KMS-11 (cell line): Measurements from ENCODE around the gene RAD54L.
"Not testable (repeated sequence)": the region's sequence is repeated elsewhere in the genome, so short reads cannot be mapped to it uniquely, and the experiment has no call there.

Experiments
- H2AFZ ChIP-seq: fragments of 200-600 bp; sonication (generic); 2 replicates; pipeline ENCODE4 v1.6.1; 2016; ENCODE audit warnings: antibody characterized with exemption, mixed run types, low read depth
- H3K27ac ChIP-seq: fragments of 200-600 bp; sonication (generic); 2 replicates; pipeline ENCODE4 v1.6.1; 2016; ENCODE audit warnings: mild to moderate bottlenecking, mixed run types
- H3K27me3 ChIP-seq: fragments of 200-600 bp; sonication (generic); 2 replicates; pipeline ENCODE4 v1.6.1; 2017; ENCODE audit warnings: mild to moderate bottlenecking, low read depth, mixed run types, moderate library complexity; ENCODE audit not compliant: insufficient read depth
- H3K36me3 ChIP-seq: fragments of 200-600 bp; sonication (generic); 2 replicates; pipeline ENCODE4 v1.6.1; 2017; ENCODE audit warnings: mild to moderate bottlenecking, mixed run types; ENCODE audit not compliant: insufficient read depth
- H3K4me1 ChIP-seq: fragments of 200-600 bp; sonication (generic); 2 replicates; pipeline ENCODE4 v1.6.1; 2016; ENCODE audit warnings: mild to moderate bottlenecking, low read depth, mixed run types; ENCODE audit not compliant: poor library complexity, severe bottlenecking
- H3K4me2 ChIP-seq: fragments of 200-600 bp; sonication (generic); 2 replicates; pipeline ENCODE4 v1.7.0; 2016; ENCODE audit warnings: mild to moderate bottlenecking, mixed run types
- H3K4me3 ChIP-seq: fragments of 200-600 bp; sonication (generic); IDR thresholded peaks from 2 replicates; pipeline ENCODE4 v1.6.1; 2017; ENCODE audit warnings: low read depth, low read length, mixed read lengths; ENCODE audit not compliant: insufficient read depth
- H3K79me2 ChIP-seq: fragments of 200-600 bp; sonication (generic); 2 replicates; pipeline ENCODE4 v1.6.1; 2016; ENCODE audit warnings: low read depth, mixed run types; ENCODE audit not compliant: insufficient read depth
- H3K9ac ChIP-seq: fragments of 200-600 bp; sonication (generic); 2 replicates; pipeline ENCODE4 v1.6.1; 2016; ENCODE audit warnings: mild to moderate bottlenecking, mixed run types
- H4K20me1 ChIP-seq: fragments of 200-600 bp; sonication (generic); 2 replicates; pipeline ENCODE4 v1.6.1; 2016; ENCODE audit warnings: mild to moderate bottlenecking, mixed run types; ENCODE audit not compliant: insufficient read depth
- TF ChIP-seq, protein P1 (sequence below): fragments of 200-600 bp; sonication (generic); conservative IDR thresholded peaks from 2 replicates; pipeline ENCODE4 v1.6.1; 2017; ENCODE audit warnings: low read depth, mild to moderate bottlenecking, antibody characterized with exemption, low read length, moderate library complexity, mixed read lengths

RAD54L gene

DNA sequence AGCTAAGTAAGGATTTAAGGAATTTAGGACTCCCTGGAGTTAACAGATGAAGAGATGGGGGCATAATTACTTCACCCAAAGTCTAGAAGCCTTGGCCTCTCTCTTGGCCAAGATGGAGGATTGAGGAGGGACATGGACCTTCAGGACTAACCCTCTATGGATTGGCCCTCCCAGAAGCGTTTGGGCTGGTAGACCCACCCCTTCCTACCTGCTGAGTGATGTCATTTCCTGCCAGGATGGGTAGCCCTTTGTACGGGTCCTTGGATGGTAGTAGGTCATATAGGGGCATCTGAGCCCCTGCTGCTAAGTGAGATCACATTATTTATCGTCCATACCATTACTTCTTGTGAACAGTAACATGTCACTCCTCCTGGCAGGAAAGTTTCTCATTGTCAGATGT, 26.8 kb upstream of the RAD54L start:
- Histone ChIP-seq H3K4me1 (peaks cover 6% of the 10 kb centered on the region), H3K27me3 (no peaks in the 10 kb centered on the region), H3K9ac (no peak overlapping the region), H3K79me2 (no peaks in the 10 kb centered on the region), H3K27ac (no peak overlapping the region), H3K4me3 (no peak overlapping the region), H2AFZ (no peak overlapping the region), H3K36me3 (no peaks in the 10 kb centered on the region), H3K4me2 (no peak overlapping the region), H4K20me1 (no peaks in the 10 kb centered on the region)
- TF ChIP-seq, protein P1, sequence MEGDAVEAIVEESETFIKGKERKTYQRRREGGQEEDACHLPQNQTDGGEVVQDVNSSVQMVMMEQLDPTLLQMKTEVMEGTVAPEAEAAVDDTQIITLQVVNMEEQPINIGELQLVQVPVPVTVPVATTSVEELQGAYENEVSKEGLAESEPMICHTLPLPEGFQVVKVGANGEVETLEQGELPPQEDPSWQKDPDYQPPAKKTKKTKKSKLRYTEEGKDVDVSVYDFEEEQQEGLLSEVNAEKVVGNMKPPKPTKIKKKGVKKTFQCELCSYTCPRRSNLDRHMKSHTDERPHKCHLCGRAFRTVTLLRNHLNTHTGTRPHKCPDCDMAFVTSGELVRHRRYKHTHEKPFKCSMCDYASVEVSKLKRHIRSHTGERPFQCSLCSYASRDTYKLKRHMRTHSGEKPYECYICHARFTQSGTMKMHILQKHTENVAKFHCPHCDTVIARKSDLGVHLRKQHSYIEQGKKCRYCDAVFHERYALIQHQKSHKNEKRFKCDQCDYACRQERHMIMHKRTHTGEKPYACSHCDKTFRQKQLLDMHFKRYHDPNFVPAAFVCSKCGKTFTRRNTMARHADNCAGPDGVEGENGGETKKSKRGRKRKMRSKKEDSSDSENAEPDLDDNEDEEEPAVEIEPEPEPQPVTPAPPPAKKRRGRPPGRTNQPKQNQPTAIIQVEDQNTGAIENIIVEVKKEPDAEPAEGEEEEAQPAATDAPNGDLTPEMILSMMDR: no peak

DNA sequence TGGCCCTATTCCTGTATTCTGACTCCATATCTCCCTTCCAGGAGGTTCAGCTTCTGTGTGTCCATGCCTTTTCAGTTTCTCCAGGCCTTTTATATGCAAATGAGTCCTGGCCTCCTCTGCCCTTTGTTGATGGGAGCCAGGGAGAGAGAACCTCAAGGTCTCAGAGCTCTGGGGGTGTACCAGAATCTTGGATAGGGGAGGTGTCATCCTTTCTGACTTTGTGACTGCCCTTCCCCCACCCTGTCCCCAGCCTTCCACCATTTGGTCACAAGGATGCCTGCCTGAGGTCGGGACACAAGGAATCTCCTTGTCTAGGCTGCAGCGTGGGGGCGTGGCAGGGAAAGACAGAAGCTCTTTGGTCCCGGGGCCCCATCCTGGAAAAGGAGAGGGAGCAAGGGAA, 25.8 kb upstream of the RAD54L start:
- no peaks in the 10 kb centered on the region for H3K27me3 ChIP-seq
- no peaks in the 10 kb centered on the region for H4K20me1 ChIP-seq
- no peaks in the 10 kb centered on the region for H3K36me3 ChIP-seq
- no peak overlapping the region for H3K27ac ChIP-seq
- H3K4me1 ChIP-seq: peaks cover 6% of the 10 kb centered on the region
- TF ChIP-seq, protein P1: no peak
- no peaks in the 10 kb centered on the region for H3K79me2 ChIP-seq
- no peak overlapping the region for H2AFZ ChIP-seq
- no peak overlapping the region for H3K4me2 ChIP-seq
- H3K9ac ChIP-seq: no peak overlapping the region
- H3K4me3 ChIP-seq: no peak overlapping the region

DNA sequence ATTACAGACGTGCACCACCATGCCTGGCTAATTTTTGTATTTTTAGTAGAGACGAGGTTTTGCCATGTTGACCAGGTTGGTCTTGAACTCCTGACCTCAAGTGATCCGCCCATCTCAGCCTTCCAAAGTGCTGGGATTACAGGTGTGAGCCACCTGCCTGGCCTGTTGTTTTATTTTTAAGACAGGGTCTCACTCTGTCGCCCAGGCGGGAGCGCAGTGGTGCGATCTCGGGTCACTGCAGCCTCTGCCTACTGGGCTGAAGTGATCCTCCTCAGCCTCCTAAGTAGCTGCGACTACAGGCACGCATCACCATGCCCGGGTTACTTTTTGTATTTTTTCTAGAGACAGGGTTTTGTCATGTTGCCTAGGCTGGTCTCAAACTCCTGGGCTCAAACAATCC, 24.5 kb upstream of the RAD54L start:
- not testable (repeated sequence) for H3K4me2 ChIP-seq, H3K36me3 ChIP-seq, H3K4me1 ChIP-seq, H3K27ac ChIP-seq, H4K20me1 ChIP-seq, H3K4me3 ChIP-seq, H3K9ac ChIP-seq, H3K27me3 ChIP-seq, H3K79me2 ChIP-seq
- peak overlapping the region; percentile 62 for H2AFZ ChIP-seq

DNA sequence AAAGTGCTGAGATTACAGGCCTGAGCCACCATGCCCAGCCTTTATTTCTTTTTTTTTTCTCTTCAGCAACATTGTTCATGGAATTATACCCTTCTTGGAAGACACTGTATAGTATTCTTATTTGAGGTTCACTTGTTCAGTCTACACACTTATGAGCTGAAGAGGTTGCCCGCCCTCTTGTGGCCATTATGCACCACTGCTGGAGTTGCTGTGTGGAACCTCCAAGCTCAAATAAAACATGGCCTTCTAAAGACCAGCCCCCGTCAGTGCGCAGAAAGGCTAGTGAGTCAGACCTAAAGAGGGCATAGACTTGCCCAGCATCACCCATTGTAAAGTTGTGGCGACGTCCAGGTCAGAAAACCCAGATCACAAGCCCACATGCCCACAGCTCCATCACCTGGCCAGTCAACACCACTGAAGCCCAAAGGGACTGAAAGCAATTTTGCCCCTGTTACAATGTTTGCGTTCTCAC, 24.1 kb upstream of the RAD54L start:
- Histone ChIP-seq H3K27me3 (no peaks in the 10 kb centered on the region), H3K79me2 (no peaks in the 10 kb centered on the region), H3K4me2 (0 out of 2 replicates have a peak overlapping the region, but pooled peaks have one; percentile 16), H3K36me3 (no peaks in the 10 kb centered on the region), H3K4me3 (no peak overlapping the region), H3K27ac (no peak overlapping the region), H3K4me1 (peaks cover 6% of the 10 kb centered on the region), H3K9ac (no peak overlapping the region; the same call in 1 of the 2 replicates), H4K20me1 (no peaks in the 10 kb centered on the region), H2AFZ (peak overlapping the region; percentile 62)
- TF ChIP-seq, protein P1: peak; percentile 96

DNA sequence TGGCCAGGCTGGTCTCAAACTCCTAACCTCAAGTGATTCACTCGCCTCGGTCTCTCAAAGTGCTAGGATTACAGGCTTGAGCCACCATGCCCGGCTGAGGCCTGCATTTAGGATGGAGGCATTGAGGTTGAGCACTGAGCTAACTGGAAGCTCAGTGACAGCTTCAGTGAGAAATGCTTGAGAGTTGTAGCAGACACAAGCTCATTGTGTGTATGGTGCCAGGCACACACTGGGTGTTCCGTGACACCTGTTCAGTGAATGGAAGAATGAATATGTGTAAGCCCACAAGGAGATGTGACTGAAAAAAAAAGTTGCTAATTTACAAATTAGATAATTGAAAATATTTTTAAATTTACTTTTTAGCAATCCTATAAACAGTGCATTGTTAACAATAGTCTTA, 22.6 kb upstream of the RAD54L start:
- TF ChIP-seq, protein P1: no peak
- Histone ChIP-seq H3K4me1 (peaks cover 6% of the 10 kb centered on the region), H4K20me1 (no peaks in the 10 kb centered on the region), H2AFZ (no peak overlapping the region), H3K4me2 (no peak overlapping the region), H3K79me2 (no peaks in the 10 kb centered on the region), H3K27ac (no peak overlapping the region), H3K27me3 (no peaks in the 10 kb centered on the region), H3K9ac (no peak overlapping the region), H3K36me3 (no peaks in the 10 kb centered on the region), H3K4me3 (no peak overlapping the region)

DNA sequence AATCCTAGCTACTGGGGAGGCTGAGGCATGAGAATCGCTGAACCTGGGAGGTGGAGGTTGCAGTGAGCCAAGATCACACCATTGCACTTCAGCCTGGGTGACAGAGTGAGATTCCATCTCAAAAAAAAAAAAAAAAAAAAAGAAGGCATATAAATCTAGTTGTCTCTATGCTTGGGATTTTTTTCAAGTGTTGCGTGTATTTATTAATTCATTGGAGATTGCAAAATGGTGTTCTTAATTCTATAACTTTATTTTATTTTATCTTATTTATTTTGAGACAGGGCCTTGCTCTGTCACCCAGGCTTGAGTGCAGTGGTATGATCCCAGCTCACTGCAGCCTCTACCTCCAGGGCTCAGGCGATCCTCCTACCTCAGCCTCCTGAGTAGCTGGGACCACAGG, 16.3 kb upstream of the RAD54L start:
- not testable (repeated sequence) for H3K36me3 ChIP-seq, H3K27me3 ChIP-seq, H4K20me1 ChIP-seq, H3K4me2 ChIP-seq, H2AFZ ChIP-seq, H3K4me3 ChIP-seq, H3K79me2 ChIP-seq, H3K27ac ChIP-seq, H3K4me1 ChIP-seq, H3K9ac ChIP-seq
